22Rv1 (cell line): ENCODE results near the gene SH3GLB1.

Experiments used
- H3K27ac ChIP-seq: fragments of 450-650 bp; 2 replicates; pipeline ENCODE4 v1.5.1; 2017
- CTCF ChIP-seq: fragments of 450-650 bp; IDR thresholded peaks from 2 replicates; pipeline ENCODE4 v1.5.1; 2017; ENCODE audit warnings: mild to moderate bottlenecking
- ZFX ChIP-seq: fragments of 450-650 bp; IDR thresholded peaks from 2 replicates; pipeline ENCODE4 v1.6.1; 2017; ENCODE audit warnings: antibody characterized with exemption, borderline replicate concordance

The SH3GLB1 gene

GRCh38 chr1:86795316-86795715 lies 90.9 kb downstream of the SH3GLB1 start:
- H3K27ac ChIP-seq, result no peak overlapping the region
- TF ChIP-seq ZFX (no peak), CTCF (no peak)
